GM12874 (cell line): ENCODE data around the gene HNRNPLL.

Experiments
- TF ChIP-seq, protein P1 (sequence below): IDR thresholded peaks from 2 replicates; pipeline ENCODE4 v1.5.1; 2011; ENCODE audit warnings: low read depth, mild to moderate bottlenecking, control low read depth, low read length, moderate library complexity; ENCODE audit not compliant: insufficient read depth

Gene HNRNPLL

DNA sequence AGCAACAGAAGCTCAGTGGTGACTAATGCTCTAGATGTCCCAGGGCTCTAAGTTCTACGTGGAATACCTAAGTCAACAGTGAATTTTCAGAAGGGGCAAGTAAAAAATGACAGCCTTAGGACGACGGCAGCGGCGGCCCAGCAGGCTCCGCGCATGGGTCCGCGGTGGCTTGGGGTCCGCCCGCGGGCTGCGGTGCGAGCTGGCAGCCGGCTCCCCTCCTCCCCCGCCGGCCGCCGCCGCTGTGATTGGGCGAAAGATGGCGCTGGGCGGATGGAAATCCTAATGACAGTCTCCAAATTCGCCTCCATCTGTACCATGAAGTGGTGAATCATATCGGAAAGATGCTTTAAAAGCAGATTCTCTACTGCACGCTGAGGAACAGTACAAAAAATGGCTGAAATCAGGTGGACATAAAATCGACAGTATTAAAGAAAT is 74.7 kb downstream of the HNRNPLL start:
- TF ChIP-seq, protein P1, sequence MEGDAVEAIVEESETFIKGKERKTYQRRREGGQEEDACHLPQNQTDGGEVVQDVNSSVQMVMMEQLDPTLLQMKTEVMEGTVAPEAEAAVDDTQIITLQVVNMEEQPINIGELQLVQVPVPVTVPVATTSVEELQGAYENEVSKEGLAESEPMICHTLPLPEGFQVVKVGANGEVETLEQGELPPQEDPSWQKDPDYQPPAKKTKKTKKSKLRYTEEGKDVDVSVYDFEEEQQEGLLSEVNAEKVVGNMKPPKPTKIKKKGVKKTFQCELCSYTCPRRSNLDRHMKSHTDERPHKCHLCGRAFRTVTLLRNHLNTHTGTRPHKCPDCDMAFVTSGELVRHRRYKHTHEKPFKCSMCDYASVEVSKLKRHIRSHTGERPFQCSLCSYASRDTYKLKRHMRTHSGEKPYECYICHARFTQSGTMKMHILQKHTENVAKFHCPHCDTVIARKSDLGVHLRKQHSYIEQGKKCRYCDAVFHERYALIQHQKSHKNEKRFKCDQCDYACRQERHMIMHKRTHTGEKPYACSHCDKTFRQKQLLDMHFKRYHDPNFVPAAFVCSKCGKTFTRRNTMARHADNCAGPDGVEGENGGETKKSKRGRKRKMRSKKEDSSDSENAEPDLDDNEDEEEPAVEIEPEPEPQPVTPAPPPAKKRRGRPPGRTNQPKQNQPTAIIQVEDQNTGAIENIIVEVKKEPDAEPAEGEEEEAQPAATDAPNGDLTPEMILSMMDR: no peak

DNA sequence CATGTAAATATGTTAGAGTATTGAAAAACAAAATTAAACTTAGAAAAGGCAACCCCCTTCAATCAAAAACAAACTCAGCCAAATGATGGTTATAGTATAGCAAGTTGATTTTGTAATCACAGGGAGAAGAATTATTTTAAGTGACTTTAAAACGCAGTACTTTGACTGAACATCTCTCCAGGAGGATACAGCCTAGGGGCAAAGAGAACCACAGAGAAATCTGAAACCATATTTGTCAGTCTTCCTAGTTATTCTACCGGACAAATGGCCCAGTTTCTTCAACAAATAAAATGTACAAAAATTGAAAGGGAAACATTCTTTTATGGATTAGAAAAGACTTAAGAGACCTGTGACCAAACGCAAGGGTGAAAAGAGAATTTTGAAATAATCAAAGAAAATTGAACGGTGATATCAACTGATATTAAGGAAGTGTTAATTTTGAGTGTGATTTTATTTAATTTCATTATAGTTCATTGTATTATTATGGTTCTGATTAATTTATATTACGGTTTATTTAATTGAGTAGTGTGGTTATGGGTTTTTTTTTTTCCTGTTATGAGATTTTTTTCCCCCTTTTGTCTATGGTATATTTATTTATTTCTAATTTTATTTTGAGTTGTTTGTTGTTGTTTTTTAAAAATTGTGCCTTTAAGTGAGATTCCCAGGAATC is 75.3 kb downstream of the HNRNPLL start:
- TF ChIP-seq, protein P1: no peak

DNA sequence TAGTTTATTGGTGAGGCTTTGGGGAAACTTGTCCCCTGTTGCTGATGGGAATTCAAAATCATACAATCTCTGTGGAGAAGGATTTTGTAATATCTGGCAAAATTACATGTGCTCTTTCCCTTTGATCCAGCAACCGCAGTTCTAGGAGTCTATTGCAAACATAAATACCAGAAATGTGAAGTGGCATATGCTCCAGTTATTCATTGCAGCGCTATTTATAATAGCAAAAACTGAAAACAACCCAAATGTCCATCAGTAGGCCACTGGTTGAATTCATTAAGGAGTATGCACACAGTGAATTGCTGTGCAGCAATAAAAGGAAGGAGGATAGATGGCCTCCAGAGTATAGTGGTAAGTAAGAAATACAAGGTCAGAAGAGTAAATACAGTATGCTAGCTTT is 76.5 kb downstream of the HNRNPLL start:
- TF ChIP-seq, protein P1: no peak

DNA sequence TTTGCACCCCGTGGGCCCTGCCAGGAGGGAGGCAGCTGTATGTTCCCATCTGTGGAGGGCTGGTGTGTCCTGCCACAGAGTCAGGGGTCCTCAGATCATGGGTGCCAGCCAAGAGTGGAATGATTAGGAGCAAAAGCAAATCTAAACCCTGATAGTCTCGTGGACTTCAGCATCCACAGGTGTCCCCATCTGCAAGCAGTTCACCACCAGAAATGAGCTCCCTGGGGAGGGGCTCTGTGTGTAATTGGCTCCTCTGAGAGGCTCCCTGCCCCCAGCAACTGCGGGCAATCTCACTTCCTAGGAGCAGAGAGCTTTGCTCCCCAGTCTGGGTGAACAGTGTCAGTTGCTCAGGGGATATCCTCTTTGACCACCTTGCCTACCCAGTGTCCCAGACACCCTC is 78.1 kb downstream of the HNRNPLL start:
- TF ChIP-seq, protein P1: no peak

DNA sequence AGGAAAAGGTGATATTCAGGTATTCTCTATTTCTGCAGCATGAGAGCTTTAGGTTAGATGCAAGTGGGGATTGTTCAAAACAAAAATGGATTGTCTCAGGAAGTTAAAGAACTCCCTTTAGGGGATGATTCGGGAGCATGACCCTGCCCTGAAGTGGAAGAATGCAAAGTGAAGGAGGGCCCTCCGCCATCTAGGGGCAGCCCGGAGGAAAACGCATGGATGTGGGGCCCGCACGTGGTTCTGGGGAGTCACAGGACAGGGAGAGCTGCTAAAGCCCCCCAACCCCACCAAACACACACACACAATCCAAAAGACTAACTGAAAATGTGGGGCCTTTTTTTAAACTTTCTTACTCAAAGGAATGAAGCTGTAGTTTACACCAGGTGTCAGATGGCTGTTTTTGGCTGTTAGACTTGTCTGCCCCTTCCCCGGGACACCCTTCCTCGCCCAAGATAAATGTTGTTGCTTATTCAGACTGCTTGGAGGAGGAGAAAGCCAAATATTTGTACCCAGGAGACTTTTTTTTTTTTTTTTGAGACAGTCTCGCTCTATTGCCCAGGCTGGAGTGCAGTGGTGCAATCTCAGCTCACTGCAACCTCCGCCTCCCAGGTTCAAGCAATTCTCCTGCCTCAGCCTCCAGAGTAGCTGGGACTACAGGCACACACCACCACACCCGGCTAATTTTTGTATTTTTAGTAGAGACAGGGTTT is 78.8 kb downstream of the HNRNPLL start:
- TF ChIP-seq, protein P1: no peak

DNA sequence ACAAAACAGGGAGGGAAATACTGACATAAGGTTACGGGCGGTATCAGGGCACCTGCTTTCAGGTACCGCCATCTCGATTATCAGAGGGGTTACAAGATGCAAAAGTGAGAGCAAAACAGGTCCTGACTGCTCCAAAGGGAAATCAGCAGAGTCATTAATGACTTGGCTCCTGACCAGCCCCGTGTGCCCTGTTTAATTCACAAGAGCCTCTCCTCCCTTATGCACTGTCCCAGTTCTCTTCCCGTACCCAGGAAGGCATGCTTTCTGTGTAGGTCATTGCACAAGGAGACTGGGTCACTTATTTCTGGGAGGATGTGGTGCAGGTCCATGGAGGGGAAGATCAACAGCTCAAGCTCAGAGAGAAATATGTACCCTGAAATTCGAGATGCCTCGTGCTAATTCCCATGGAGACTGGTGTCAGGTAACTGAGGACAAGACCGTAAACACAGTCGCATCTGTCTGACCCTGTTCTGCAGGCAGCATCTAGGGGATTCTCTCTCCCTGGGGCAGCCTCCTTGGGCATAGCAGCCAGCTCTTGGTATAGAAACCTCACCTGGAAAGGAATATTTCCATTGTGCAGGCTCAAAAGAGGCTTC is 79.9 kb downstream of the HNRNPLL start:
- TF ChIP-seq, protein P1: no peak

DNA sequence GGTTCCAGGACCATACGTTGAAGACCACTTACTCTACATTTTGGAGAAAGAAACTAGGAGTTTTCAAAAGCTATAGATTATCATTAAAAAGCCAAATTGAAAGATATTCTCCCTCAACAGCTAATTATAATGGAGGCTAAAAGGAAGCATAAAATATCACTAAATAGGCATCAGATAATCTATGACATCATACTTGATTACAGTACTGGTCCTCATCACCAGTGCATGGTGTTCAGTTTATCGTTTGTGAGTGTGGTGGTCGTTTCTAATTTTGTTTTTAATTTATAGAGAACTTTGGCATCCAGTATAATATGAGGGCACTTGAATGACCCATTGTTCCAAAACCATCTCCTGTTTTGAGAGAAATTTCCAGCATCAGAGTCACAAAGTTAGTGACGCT is 80.9 kb downstream of the HNRNPLL start:
- TF ChIP-seq, protein P1: no peak
